ENCODE measurements around the gene TENM3.

DNA sequence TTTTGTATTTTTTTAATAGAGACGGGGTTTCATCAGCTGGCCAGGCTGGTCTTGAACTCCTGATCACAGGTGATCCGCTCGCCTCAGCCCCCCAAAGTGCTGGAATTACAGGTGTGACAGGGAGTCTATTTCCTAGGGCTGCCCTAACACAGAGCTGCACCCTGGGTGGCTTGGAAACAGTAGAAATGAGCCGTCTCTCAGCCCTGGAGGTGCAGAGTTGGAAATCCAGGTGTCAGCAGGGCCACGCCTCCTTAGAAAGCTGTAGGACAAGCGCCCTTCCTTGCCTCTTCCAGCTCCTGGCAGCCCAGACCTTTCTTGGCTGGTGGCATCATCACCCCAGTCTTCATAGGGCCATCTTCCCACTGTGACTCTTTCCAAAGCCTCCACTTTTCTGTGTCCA, 602.4 kb downstream of the TENM3 start:
- TF ChIP-seq CTCF (IDR thresholded peaks at IDR 0.05) (no peak), POLR2A (IDR thresholded peaks at IDR 0.05) (no peak), POLR2AphosphoS5 (IDR thresholded peaks at IDR 0.05) (no peak)
